GM12872 (cell line): ENCODE measurements around the gene INTS4.

Experiments used
- CTCF ChIP-seq: IDR thresholded peaks from 3 replicates; pipeline ENCODE4 v1.5.1; 2011; ENCODE audit warnings: low read depth, mild to moderate bottlenecking, low read length, moderate library complexity; ENCODE audit not compliant: insufficient read depth

INTS4 gene

GRCh38 chr11:78031629-78032028, 37.2 kb upstream of the INTS4 start:
- no peak for TF ChIP-seq CTCF

- TF ChIP-seq CTCF, result no peak
These were observed 36.2 kb upstream of the INTS4 start for GRCh38 chr11:78030429-78031325.

GRCh38 chr11:78027759-78028158, 33.3 kb upstream of the INTS4 start:
- TF ChIP-seq CTCF, result no peak

- no peak for TF ChIP-seq CTCF
These were observed 30.9 kb upstream of the INTS4 start for GRCh38 chr11:78025378-78025777.

GRCh38 chr11:78023426-78023825, 29.0 kb upstream of the INTS4 start:
- no peak for TF ChIP-seq CTCF

GRCh38 chr11:78022397-78023396, 28.2 kb upstream of the INTS4 start, which contains the start of gene KCTD14:
Gene KCTD14, minus strand, starts transcription at chr11:78023276. Its CDS starts 27 bp downstream, at chr11:78023249.
- no peak for TF ChIP-seq CTCF

GRCh38 chr11:78021611-78022010, 27.1 kb upstream of the INTS4 start:
- no peak for TF ChIP-seq CTCF
